Measurements from ENCODE around the gene TGM3. TPM values are rescaled to one million over a fixed set of nuclear protein-coding genes. Genes with fewer than 3 reads are reported as not detected.

TGM3 gene
- total and polyA plus RNA-seq, 2 of the 4 experiments (the other 2 are of a cell fraction) = not detected

DNA sequence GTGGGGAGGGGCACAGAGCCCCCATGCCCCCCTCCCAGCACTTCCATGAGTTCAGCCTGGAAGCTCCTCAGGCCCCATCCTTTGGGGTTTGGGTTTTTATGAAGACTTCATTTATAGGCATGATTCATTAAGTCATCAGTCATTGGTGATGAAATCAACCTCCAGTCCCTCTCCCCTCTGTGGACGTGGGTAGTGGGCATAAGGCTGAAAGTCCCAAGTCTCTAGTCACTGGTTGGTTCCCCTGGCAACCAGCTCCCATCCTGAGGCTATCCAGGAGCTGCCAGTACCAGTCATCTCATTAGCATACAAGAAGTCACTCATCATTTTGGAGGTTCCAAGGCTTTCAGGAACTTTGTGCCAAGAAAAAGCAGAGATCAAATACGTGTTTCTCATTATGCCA lies 9.2 kb downstream of the TGM3 start:
- Histone ChIP-seq H4K8ac (ENCODE audit: low read depth in 2 of 2, low read length in 2 of 2) (no peak overlapping the region), H3K36me3 (ENCODE audit: control insufficient read depth, insufficient read depth, low read length) (no peaks in the 10 kb centered on the region), H3K18ac (ENCODE audit: low read depth, low read length) (no peak overlapping the region), H2BK5ac (ENCODE audit: low read depth, low read length, poor library complexity, severe bottlenecking) (no peak overlapping the region), H3K23ac (ENCODE audit: low read depth, low read length) (no peak overlapping the region), H2BK15ac (ENCODE audit: low read depth, low read length) (no peak overlapping the region), H2BK120ac (ENCODE audit: low read depth, low read length) (no peak overlapping the region), H3K27me3 (ENCODE audit: control insufficient read depth, insufficient read depth, low read length) (peaks cover 5% of the 10 kb centered on the region; the same call in 1 of the 2 replicates), H3K4me1 (ENCODE audit: control insufficient read depth, insufficient read depth, low read length) (no peaks in the 10 kb centered on the region), H3K4me3 (ENCODE audit: insufficient read depth, low read depth, low read length) (no peak overlapping the region), H3K14ac (replicated peaks; ENCODE audit: low read depth, low read length) (no peak overlapping the region), H2AK5ac (ENCODE audit: low read depth, low read length) (no peak overlapping the region), H4K20me1 (ENCODE audit: insufficient read depth, low read length) (no peaks in the 10 kb centered on the region), H3K27ac (ENCODE audit: insufficient read depth, low read length) (no peak overlapping the region), H4K5ac (ENCODE audit: low read depth, low read length) (no peak overlapping the region), H3K79me1 (ENCODE audit: low read depth in 1 of 2, low read length in 2 of 2) (no peaks in the 10 kb centered on the region), H3K4me2 (ENCODE audit: low read depth, low read length) (no peak overlapping the region), H2AK9ac (replicated peaks; ENCODE audit: low read depth, low read length, poor library complexity) (no peak overlapping the region), H3K9me1 (ENCODE audit: insufficient read depth, low read length) (no peaks in the 10 kb centered on the region), H4K91ac (ENCODE audit: insufficient read depth, low read depth, low read length) (no peak overlapping the region), H2BK20ac (ENCODE audit: low read depth, low read length) (no peak overlapping the region), H3K9me3 (ENCODE audit: control insufficient read depth, insufficient read depth, low read length) (no peaks in the 10 kb centered on the region), H2AFZ (replicated peaks; ENCODE audit: low read length, poor library complexity) (no peak overlapping the region), H3K56ac (ENCODE audit: extremely low read depth, insufficient read depth, low read length) (no peak overlapping the region), H3K4ac (ENCODE audit: low read depth, low read length) (no peak overlapping the region), H3K9ac (ENCODE audit: low read depth, low read length) (no peak overlapping the region)
- CTCF ChIA-PET = no interaction called here
- dilution Hi-C loops (cut with HindIII; ENCODE audit: low sequenced_read_pairs, unreplicated experiment) = no loop called here
- ATAC-seq (ENCODE audit: low read depth) = no peak
- intact Hi-C loops (cut with micrococcal nuclease) = no loop called here
- no peak for DNase-seq
- whole genome bisulfite sequencing, 2 experiments (ENCODE audit: extremely low coverage in 2 of 2, insufficient read length in 1 of 2) = 0% methylated on average over 1 of the region's 2 CpGs; no CpG with 5 or more reads in 1 of the 2 experiments
- in situ Hi-C loops (cut with MboI; ENCODE audit: low sequenced_read_pairs) = no loop called here
- no TSS peak for BruUV-seq (replicated peaks)
- POLR2A ChIA-PET (ENCODE audit: unreplicated experiment) = no interaction called here
- TF ChIP-seq POLR2A (IDR thresholded peaks at IDR 0.05; ENCODE audit: low read depth, low read length) (no peak), RAD21 (IDR thresholded peaks at IDR 0.05; ENCODE audit: low read length) (no peak), RFX5 (IDR thresholded peaks at IDR 0.05; ENCODE audit: low read depth, low read length) (no peak), CHD1 (IDR thresholded peaks at IDR 0.05; ENCODE audit: low read depth, low read length) (no peak), FOS (IDR thresholded peaks at IDR 0.05; ENCODE audit: low read depth, low read length) (no peak), BHLHE40 (IDR thresholded peaks at IDR 0.05; ENCODE audit: low read depth, low read length) (no peak), MAFK (IDR thresholded peaks at IDR 0.05; ENCODE audit: low read depth, low read length) (no peak), MXI1 (IDR thresholded peaks at IDR 0.05; ENCODE audit: borderline replicate concordance, low read depth, low read length) (no peak), RCOR1 (IDR thresholded peaks at IDR 0.05; ENCODE audit: insufficient replicate concordance, low read length) (no peak), NFE2L2 (IDR thresholded peaks at IDR 0.05; ENCODE audit: low read depth, low read length) (no peak), CEBPB (IDR thresholded peaks at IDR 0.05; ENCODE audit: low read depth, low read length) (no peak)
- TF ChIP-seq, protein P1, sequence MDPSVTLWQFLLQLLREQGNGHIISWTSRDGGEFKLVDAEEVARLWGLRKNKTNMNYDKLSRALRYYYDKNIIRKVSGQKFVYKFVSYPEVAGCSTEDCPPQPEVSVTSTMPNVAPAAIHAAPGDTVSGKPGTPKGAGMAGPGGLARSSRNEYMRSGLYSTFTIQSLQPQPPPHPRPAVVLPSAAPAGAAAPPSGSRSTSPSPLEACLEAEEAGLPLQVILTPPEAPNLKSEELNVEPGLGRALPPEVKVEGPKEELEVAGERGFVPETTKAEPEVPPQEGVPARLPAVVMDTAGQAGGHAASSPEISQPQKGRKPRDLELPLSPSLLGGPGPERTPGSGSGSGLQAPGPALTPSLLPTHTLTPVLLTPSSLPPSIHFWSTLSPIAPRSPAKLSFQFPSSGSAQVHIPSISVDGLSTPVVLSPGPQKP (IDR thresholded peaks at IDR 0.05; ENCODE audit: borderline replicate concordance, low read depth, low read length) = no peak
- TF ChIP-seq, protein P2, sequence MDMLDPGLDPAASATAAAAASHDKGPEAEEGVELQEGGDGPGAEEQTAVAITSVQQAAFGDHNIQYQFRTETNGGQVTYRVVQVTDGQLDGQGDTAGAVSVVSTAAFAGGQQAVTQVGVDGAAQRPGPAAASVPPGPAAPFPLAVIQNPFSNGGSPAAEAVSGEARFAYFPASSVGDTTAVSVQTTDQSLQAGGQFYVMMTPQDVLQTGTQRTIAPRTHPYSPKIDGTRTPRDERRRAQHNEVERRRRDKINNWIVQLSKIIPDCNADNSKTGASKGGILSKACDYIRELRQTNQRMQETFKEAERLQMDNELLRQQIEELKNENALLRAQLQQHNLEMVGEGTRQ (IDR thresholded peaks at IDR 0.05; ENCODE audit: low read depth, low read length) = no peak
- TF ChIP-seq, protein P3, sequence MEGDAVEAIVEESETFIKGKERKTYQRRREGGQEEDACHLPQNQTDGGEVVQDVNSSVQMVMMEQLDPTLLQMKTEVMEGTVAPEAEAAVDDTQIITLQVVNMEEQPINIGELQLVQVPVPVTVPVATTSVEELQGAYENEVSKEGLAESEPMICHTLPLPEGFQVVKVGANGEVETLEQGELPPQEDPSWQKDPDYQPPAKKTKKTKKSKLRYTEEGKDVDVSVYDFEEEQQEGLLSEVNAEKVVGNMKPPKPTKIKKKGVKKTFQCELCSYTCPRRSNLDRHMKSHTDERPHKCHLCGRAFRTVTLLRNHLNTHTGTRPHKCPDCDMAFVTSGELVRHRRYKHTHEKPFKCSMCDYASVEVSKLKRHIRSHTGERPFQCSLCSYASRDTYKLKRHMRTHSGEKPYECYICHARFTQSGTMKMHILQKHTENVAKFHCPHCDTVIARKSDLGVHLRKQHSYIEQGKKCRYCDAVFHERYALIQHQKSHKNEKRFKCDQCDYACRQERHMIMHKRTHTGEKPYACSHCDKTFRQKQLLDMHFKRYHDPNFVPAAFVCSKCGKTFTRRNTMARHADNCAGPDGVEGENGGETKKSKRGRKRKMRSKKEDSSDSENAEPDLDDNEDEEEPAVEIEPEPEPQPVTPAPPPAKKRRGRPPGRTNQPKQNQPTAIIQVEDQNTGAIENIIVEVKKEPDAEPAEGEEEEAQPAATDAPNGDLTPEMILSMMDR (conservative IDR thresholded peaks at IDR 0.05; ENCODE audit: low read depth, low read length) = no peak
